K562 (cell line): Measurements from ENCODE around the gene AHI1. TPM values are rescaled to one million over a fixed set of nuclear protein-coding genes. Genes with fewer than 3 reads are reported as not detected.
A peak's percentile ranks its signal among the peaks of the same experiment; 100 is the strongest.

Source experiments
- ARNT ChIP-seq, 2 experiments: fragments of 450-650 bp; IDR thresholded peaks; 2 replicates each; pipeline ENCODE4 v1.6.1; 2016; ENCODE audit warnings: mild to moderate bottlenecking in 1 of 2
- BDP1 ChIP-seq: IDR thresholded peaks from 3 replicates; pipeline ENCODE4 v1.6.1; 2011; ENCODE audit not compliant: insufficient read length, insufficient read depth
- CBX3 ChIP-seq, 2 experiments: IDR thresholded peaks; 1 replicate in 1 of 2; 2 replicates in 1 of 2; pipeline ENCODE4 v1.6.1; 2012; ENCODE audit warnings: inconsistent platforms in 2 of 2, low read length in 2 of 2, borderline replicate concordance in 1 of 2, control low read depth in 1 of 2
- CHCHD3 ChIP-seq: fragments of 250-450 bp; sonication (Bioruptor Pico); IDR thresholded peaks from 2 replicates; pipeline ENCODE4 v2.1.2; 2022; ENCODE audit warnings: mild to moderate bottlenecking
- DPF2 ChIP-seq: fragments of 450-650 bp; IDR thresholded peaks from 2 replicates; pipeline ENCODE4 v1.6.1; 2016
- ELF1 ChIP-seq: fragments of 200-800 bp; sonication (Bioruptor generic); IDR thresholded peaks from 2 replicates; pipeline ENCODE4 v1.6.1; 2016; ENCODE audit warnings: missing genetic modification characterization, missing compliant biosample characterization
- FIP1L1 ChIP-seq: fragments of 200-400 bp; formaldehyde crosslinking; IDR thresholded peaks from 2 replicates; pipeline ENCODE4 v1.6.1; 2018; ENCODE audit warnings: mild to moderate bottlenecking, low read depth, low read length; ENCODE audit not compliant: poor library complexity, severe bottlenecking
- HNRNPK ChIP-seq: fragments of 200-400 bp; formaldehyde crosslinking; IDR thresholded peaks from one replicate; pipeline ENCODE4 v1.6.1; 2018; ENCODE audit warnings: mild to moderate bottlenecking, low read depth, low read length; ENCODE audit not compliant: poor library complexity, severe bottlenecking
- KAT7 ChIP-seq: sonication (generic); formaldehyde crosslinking; IDR thresholded peaks from 2 replicates; pipeline ENCODE4 v1.8.0; 2022; ENCODE audit warnings: missing genetic modification reagents, mild to moderate bottlenecking, borderline replicate concordance
- KDM1A ChIP-seq, 2 experiments: fragments of 450-650 bp; IDR thresholded peaks; 2 replicates each; pipeline ENCODE4 v1.6.1; 2016; ENCODE audit warnings: mild to moderate bottlenecking in 2 of 2
- KDM4B ChIP-seq, 2 experiments: fragments of 450-650 bp in 1 of 2; sonication (generic) in 1 of 2; IDR thresholded peaks; 2 replicates each; pipeline ENCODE4 v1.6.1; 2016 to 2017; ENCODE audit warnings: borderline replicate concordance in 2 of 2, antibody characterized with exemption in 1 of 2, low read depth in 1 of 2, mild to moderate bottlenecking in 1 of 2
- KHSRP ChIP-seq: fragments of 450-650 bp; IDR thresholded peaks from 2 replicates; pipeline ENCODE4 v1.6.1; 2017
- MTA3 ChIP-seq: fragments of 450-650 bp; formaldehyde crosslinking; IDR thresholded peaks from 2 replicates; pipeline ENCODE4 v1.6.1; 2017; ENCODE audit warnings: mild to moderate bottlenecking, borderline replicate concordance
- NR2F6 ChIP-seq: fragments of 450-650 bp; formaldehyde crosslinking; IDR thresholded peaks from 2 replicates; pipeline ENCODE4 v1.4.0; 2020; ENCODE audit warnings: mild to moderate bottlenecking
- PURB ChIP-seq: sonication (generic); formaldehyde crosslinking; IDR thresholded peaks from 2 replicates; pipeline ENCODE4 v1.9.0; 2021; ENCODE audit warnings: low read depth, mild to moderate bottlenecking, missing genetic modification reagents
- PYGO2 ChIP-seq: fragments of 450-650 bp; IDR thresholded peaks from 2 replicates; pipeline ENCODE4 v1.6.1; 2016; ENCODE audit warnings: mild to moderate bottlenecking, missing genetic modification characterization, moderate library complexity, missing compliant biosample characterization
- RAD51 ChIP-seq: fragments of 450-650 bp; IDR thresholded peaks from 2 replicates; pipeline ENCODE4 v1.7.1; 2016; ENCODE audit warnings: low read depth, mild to moderate bottlenecking, borderline replicate concordance
- RNF219 ChIP-seq: fragments of 250-450 bp; sonication (Bioruptor Pico); IDR thresholded peaks from 2 replicates; pipeline ENCODE4 v1.5.0; 2022; ENCODE audit warnings: mild to moderate bottlenecking
- SMARCA4 ChIP-seq: fragments of 450-650 bp; IDR thresholded peaks from 2 replicates; pipeline ENCODE4 v1.6.1; 2016
- ZBTB34 ChIP-seq: fragments of 250-450 bp; sonication (Bioruptor Pico); IDR thresholded peaks from 2 replicates; pipeline ENCODE4 v1.8.0; 2021; ENCODE audit warnings: mild to moderate bottlenecking, moderate library complexity
- ZNF239 ChIP-seq: fragments of 250-450 bp; sonication (Bioruptor Pico); IDR thresholded peaks from 2 replicates; pipeline ENCODE4 v1.4.0; 2020; ENCODE audit warnings: mild to moderate bottlenecking
- ZNF592 ChIP-seq: fragments of 450-650 bp; IDR thresholded peaks from 2 replicates; pipeline ENCODE4 v1.6.1; 2017; ENCODE audit warnings: antibody characterized with exemption, mild to moderate bottlenecking
- ZNF695 ChIP-seq: fragments of 450-650 bp; formaldehyde crosslinking; IDR thresholded peaks from 2 replicates; pipeline ENCODE4 v1.4.0; 2020; ENCODE audit warnings: mild to moderate bottlenecking, moderate library complexity
- polyA plus RNA-seq, 8 experiments: library from polyadenylated mRNA; depleted of rRNA in 4 of 8; stranded (reverse) in 5 of 8; unstranded in 3 of 8; fragments of >200 nt; fragmentation: Nextera tagmentation in 2 of 8; fragmentation: Illumina TruSeq in 1 of 8; extraction: Ambion mirVana in 2 of 8; extraction: Trizol in 1 of 8; gene quantifications; 2 replicates each; pipeline versions ENCODE4 v1.2.1 to v1.2.3, GENCODE V29; 2011 to 2014; ENCODE audit warnings: inconsistent platforms in 1 of 8, missing spikeins in 1 of 8
- total RNA-seq, 7 experiments: library from RNA; depleted of rRNA in 6 of 7; stranded (reverse); fragments of >200 nt in 6 of 7; fragmentation: Illumina TruSeq in 2 of 7; extraction: Trizol in 2 of 7; gene quantifications; 2 replicates each; pipeline versions ENCODE4 v1.2.1 to v1.2.3, GENCODE V29; 2011 to 2021; ENCODE audit warnings: low replicate concordance in 1 of 7

Gene AHI1
- total and polyA plus RNA-seq, 9 of the 15 experiments (the other 6 are each of a cell fraction or from before 2014, with no cell fraction given) = 24.7 to 54.9 (median 32.2) TPM

GRCh38 chr6:135498185-135498841 is 773 bp upstream of the AHI1 start (continued):
- no peak for TF ChIP-seq HNRNPK
- no peak for TF ChIP-seq PYGO2 (tag)
- TF ChIP-seq BDP1 = no peak
- no peak; the same call in 1 of the 2 replicates for TF ChIP-seq DPF2
- TF ChIP-seq PURB (CRISPR knock-in tag) = no peak
- peak; percentile 57; the same call in 1 of the 2 replicates for TF ChIP-seq SMARCA4
- TF ChIP-seq ZNF695 (CRISPR knock-in tag) = no peak
- TF ChIP-seq RNF219 = 0 out of 2 replicates have a peak, but pooled peaks have one; percentile 38
- no peak for TF ChIP-seq KAT7 (CRISPR knock-in tag)
- TF ChIP-seq CBX3 (IDR thresholded peaks at IDR 0.05; ENCODE audit: borderline replicate concordance in 1 of 2, low read length in 2 of 2) = no peak; a peak in 1 of 3 replicates
- no peak for TF ChIP-seq NR2F6 (CRISPR knock-in tag)
- TF ChIP-seq RAD51 = no peak
- TF ChIP-seq ARNT (IDR thresholded peaks at IDR 0.05) = peak in 1 of 2 experiments; percentile 85; a peak in 2 of 4 replicates
- TF ChIP-seq CHCHD3 (CRISPR knock-in tag) = no peak
- no peak for TF ChIP-seq KHSRP
- no peak for TF ChIP-seq ZNF239 (CRISPR knock-in tag)
- peak; percentile 86 for TF ChIP-seq ZNF592
- TF ChIP-seq ELF1 (tag) = peak; percentile 75
- peak in 1 of 2 experiments; percentile 18; a peak in 1 of 4 replicates for TF ChIP-seq KDM1A (IDR thresholded peaks at IDR 0.05)
- peak; percentile 72; the same call in 1 of the 2 replicates for TF ChIP-seq MTA3
- TF ChIP-seq KDM4B (IDR thresholded peaks at IDR 0.05; ENCODE audit: borderline replicate concordance in 2 of 2, low read depth in 1 of 2) = no peak
- TF ChIP-seq FIP1L1 = no peak
- TF ChIP-seq ZBTB34 (CRISPR knock-in tag) = no peak
